Heart left ventricle (tissue), 11 donors: ENCODE measurements around the gene PRKCG. TPM values are rescaled to one million over a fixed set of nuclear protein-coding genes. Genes with fewer than 3 reads are reported as not detected.

ENCODE experiments used
- polyA plus RNA-seq, 2 donors: library from polyadenylated mRNA; stranded (reverse); fragments of 200-250 nt; gene quantifications; one replicate each; pipeline ENCODE4 v1.2.3, GENCODE V29; 2013
- total RNA-seq, 9 donors: library from RNA; depleted of rRNA in 2 of 9; stranded (reverse); fragments of >200 nt in 2 of 9; fragmentation: NEBNext Ultra II Directional in 3 of 9; extraction: Animal tissue kit (Norgen Biotek cat#: 25700) in 3 of 9; gene quantifications; one replicate each; pipeline versions ENCODE4 v1.1.0 to v1.2.4, GENCODE V29; 2016 to 2023
- donor health status: ischemic (EF 13 %, LVEDD 7.1; RV severe dilation, severe dysfunction).
- donor health status: healthy with polysubstance abuse.
- donor health status: DM: no; HTN: yes; CAD: no.
- donor health status: DM: no; HTN: no; CAD: no.
- donor health status: ischemic (EF 25% LVEDD 5.7; RV mildly dilated, moderate dysfunction).
- donor health status: healthy.
- donor health status: DM: yes; HTN: yes; CAD: no.
- donor health status: PGD.
- donor health status: nonischemic (EF 23%, LVEDD 6.1; RV moderate dilation, normal function).

Gene PRKCG
- total and polyA plus RNA-seq, 11 donors = 0.09 TPM; not detected in 10

Other genes with a start within 250 kb of the PRKCG start
- 1 to 10 TPM in 1 of 9 donors, under 1 TPM in 8; 0.07 to 1.5 (median 0.36) TPM for gene NLRP12, start 57.9 kb upstream of the PRKCG start, total RNA-seq
- gene NLRP12, start 57.9 kb upstream of the PRKCG start, polyA plus RNA-seq = under 1 TPM; 0.08 to 0.36 TPM
- 100 to 1,000 TPM in 8 of 9 donors, 10 to 100 TPM in 1; 99.0 to 201 (median 166) TPM for gene MYADM, start 14.3 kb upstream of the PRKCG start, total RNA-seq
- gene MYADM, start 14.3 kb upstream of the PRKCG start, polyA plus RNA-seq = 100 to 1,000 TPM in 1 of 2 donors, 10 to 100 TPM in 1; 75.9 to 158 TPM
- not detected for gene CACNG7, start 27.1 kb downstream of the PRKCG start, total RNA-seq
- not detected for gene CACNG7, start 27.1 kb downstream of the PRKCG start, polyA plus RNA-seq
- under 1 TPM in 5 of 9 donors, not detected in 4; 0.02 to 0.22 (median 0.10) TPM for gene CACNG8, start 80.7 kb downstream of the PRKCG start, total RNA-seq
- under 1 TPM; 0.06 to 0.15 TPM for gene CACNG8, start 80.7 kb downstream of the PRKCG start, polyA plus RNA-seq
- not detected for gene CACNG6, start 109.4 kb downstream of the PRKCG start, total RNA-seq
- not detected for gene CACNG6, start 109.4 kb downstream of the PRKCG start, polyA plus RNA-seq
- gene VSTM1, start 181.7 kb downstream of the PRKCG start, total RNA-seq = 1 to 10 TPM in 1 of 9 donors, under 1 TPM in 2, not detected in 6; 0.49 to 1.3 (median 0.86) TPM
- gene VSTM1, start 181.7 kb downstream of the PRKCG start, polyA plus RNA-seq = not detected
- not detected for gene TARM1, start 199.2 kb downstream of the PRKCG start, total RNA-seq
- not detected for gene TARM1, start 199.2 kb downstream of the PRKCG start, polyA plus RNA-seq
- gene OSCAR, start 218.6 kb downstream of the PRKCG start, total RNA-seq = 1 to 10 TPM in 3 of 9 donors, under 1 TPM in 5, not detected in 1; 0.35 to 9.8 (median 0.68) TPM
- 1 to 10 TPM in 1 of 2 donors, under 1 TPM in 1; 0.38 to 1.0 TPM for gene OSCAR, start 218.6 kb downstream of the PRKCG start, polyA plus RNA-seq
- 100 to 1,000 TPM in 7 of 9 donors, 10 to 100 TPM in 2; 32.2 to 501 (median 299) TPM for gene NDUFA3, start 220.7 kb downstream of the PRKCG start, total RNA-seq
- 1,000 to 10,000 TPM in 1 of 2 donors, 100 to 1,000 TPM in 1; 154 to 1,519 TPM for gene NDUFA3, start 220.7 kb downstream of the PRKCG start, polyA plus RNA-seq
- 10 to 100 TPM in 8 of 9 donors, 1 to 10 TPM in 1; 9.6 to 23.1 (median 12.5) TPM for gene TFPT, start 233.5 kb downstream of the PRKCG start, total RNA-seq
- 10 to 100 TPM; 26.0 to 26.5 TPM for gene TFPT, start 233.5 kb downstream of the PRKCG start, polyA plus RNA-seq
- 10 to 100 TPM; 30.0 to 58.4 (median 37.8) TPM for gene PRPF31, start 233.6 kb downstream of the PRKCG start, total RNA-seq
- gene PRPF31, start 233.6 kb downstream of the PRKCG start, polyA plus RNA-seq = 10 to 100 TPM; 42.0 to 57.6 TPM